Hypothalamus (tissue), 51 donors: Measurements from ENCODE around the gene SMIM43.
"Not testable (repeated sequence)": the region's sequence is repeated elsewhere in the genome, so short reads cannot be mapped to it uniquely, and the experiment has no call there.

Source experiments
- DNase-seq, 51 donors: peaks; one replicate each; lab custom pipeline; 2025; lab: John Stamatoyannopoulos, UW

SMIM43 gene

DNA sequence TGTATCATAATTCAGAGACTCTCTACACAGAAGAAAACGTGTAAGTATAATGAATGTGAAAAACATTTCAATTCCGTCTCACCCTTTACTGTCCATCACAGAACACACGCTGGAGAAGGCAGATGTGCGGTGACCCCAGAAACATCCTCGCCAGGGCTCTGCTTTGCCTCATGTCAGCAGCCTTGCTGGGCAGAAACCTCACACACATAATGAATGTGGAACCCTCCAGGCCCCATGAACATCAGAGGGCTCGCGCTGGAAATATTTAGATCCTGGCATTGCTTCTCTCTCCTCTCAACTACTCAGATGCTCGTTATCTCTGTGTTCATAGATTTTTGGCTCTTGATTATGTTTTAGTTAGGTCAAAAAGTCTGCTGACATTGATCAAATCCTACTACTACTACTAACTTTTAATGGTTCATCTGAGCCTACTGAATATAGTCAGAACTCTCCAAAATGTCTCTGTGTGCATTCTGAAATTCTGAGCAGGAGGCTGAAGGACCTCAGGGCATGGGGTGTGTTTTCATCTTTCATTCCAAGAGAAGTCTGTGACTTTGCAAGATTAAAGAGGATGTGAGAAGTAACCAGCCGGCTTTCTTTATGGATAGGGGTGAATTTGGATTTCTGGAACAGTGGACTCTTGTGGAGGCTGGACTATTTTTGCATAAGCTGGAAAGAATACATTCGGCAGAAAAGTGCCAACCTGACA lies 27.0 kb downstream of the SMIM43 start:
- DNase-seq = no peak

DNA sequence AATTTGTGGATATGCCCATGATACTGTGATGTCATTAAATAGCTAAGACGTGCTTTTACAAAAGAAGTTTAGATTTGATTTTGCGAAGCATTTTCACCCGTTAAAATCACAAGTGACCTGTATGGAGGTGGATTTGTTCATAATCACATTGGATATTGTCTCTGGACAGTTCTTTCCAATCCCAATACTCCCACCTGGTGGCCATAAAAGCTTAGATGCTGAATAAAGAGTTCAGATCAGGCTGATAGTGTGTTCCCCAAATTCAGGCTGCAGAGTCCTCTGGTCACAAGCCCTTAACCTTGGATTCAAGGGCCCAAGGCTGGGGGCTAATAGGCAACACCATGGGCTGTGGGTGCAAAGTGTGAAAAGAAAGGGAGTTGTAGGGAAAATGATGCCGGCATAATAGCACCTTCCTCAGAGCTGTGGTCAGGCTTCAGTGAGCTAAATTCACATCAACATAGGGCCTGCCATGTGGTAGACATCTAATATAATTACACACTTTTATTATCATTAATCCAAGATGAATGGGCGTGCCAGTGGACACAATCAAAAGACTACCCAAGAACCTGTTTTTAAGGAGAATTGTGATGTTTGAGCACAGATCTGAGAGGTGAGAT lies 28.1 kb downstream of the SMIM43 start:
- DNase-seq = peak in 9 of 51 donors; percentile 1 to 14 (median 4)

DNA sequence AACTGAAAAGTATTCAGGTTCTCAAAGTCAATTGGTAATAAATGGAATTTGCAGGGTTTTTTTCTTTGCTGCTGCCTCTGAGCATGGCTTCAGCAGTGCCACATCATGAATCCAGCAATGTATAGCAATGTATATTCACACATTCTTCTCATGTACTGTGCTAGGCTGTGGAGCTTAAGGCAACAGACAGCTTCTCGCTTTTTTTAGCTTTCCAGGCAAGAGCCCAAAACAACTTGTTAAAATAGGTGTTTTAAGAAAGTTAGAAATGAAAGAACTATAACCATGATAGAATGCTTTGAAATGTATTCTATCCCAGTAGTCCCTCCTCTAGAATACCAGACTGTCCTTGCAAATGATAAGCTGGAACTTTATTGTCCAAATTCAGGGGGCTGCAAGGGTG lies 30.4 kb downstream of the SMIM43 start:
- no peak for DNase-seq

DNA sequence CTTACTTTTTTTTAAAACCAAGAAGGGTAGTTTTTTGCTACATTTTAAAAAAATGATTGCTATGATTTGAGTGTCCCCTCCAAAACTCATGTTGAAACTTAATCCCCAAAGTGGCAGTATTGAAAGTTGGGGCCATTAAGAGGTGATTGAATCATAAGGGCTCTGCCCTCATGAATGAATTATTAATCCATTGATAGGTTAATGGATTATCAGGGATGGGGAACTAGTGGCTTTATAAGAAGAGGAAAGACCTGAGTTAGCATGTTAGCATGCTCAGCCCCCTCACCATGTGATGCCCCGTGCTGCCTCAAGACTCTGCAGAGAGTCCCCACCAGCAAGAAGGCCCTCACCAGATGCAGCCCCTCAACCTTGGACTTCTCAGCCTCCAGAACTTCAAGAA lies 31.0 kb downstream of the SMIM43 start:
- no peak for DNase-seq

DNA sequence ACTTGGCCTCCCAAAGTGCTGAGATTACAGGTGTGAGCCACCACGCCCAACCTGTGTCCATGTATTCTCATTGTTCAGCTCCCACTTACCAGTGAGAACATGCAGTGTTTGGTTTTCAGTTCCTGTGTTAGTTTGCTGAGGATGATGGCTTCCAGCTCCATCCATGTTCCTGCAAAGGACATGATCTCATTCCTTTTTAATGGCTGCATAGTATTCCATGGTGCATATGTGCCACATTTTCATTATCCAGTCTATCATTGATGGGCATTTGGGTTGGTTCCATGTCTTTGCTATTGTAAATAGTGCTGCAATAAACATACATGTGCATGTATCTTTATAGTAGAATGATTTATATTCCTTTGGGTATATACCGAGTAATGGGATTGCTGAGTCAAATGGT lies 35.2 kb downstream of the SMIM43 start:
- DNase-seq = not testable (repeated sequence)

DNA sequence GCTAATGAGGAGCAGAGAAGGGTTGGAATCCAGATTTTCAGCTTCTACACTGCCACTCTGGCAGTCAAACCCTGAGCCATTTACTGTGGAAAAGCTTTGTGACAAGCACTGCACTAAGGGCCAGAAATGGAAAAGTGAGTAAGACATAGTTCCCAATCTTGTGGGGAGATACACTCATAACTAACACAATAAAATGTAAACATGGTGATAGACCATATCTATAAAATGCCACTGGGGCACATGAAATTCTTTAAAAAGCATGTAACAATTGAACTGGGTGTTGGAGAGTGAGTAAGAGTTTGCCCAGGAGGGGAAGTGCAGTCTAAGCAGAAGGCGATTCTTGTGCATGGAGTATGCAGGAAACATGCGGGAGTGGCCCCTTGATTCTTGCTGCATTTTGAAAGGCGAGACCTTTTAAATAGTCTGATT lies 36.2 kb downstream of the SMIM43 start:
- DNase-seq = no peak

DNA sequence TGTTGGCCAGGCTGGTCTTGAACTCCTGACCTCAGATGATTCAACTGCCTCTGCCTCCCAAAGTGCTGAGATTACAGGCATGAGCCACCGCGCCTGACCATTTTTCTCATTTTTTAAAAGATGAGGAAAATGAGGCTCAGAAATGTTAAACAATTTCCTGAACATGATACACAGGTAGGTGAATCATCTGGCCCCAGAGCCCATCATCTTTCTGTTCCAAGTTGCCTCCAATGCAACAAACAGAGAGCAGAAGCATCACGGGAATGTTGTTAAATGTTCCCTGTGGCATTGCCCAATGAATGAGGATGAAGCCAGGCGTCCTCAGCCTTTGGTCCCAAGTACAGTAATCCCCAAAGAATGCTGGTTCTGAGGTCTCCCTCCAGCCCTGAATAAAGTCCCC lies 36.9 kb downstream of the SMIM43 start:
- DNase-seq = no peak

DNA sequence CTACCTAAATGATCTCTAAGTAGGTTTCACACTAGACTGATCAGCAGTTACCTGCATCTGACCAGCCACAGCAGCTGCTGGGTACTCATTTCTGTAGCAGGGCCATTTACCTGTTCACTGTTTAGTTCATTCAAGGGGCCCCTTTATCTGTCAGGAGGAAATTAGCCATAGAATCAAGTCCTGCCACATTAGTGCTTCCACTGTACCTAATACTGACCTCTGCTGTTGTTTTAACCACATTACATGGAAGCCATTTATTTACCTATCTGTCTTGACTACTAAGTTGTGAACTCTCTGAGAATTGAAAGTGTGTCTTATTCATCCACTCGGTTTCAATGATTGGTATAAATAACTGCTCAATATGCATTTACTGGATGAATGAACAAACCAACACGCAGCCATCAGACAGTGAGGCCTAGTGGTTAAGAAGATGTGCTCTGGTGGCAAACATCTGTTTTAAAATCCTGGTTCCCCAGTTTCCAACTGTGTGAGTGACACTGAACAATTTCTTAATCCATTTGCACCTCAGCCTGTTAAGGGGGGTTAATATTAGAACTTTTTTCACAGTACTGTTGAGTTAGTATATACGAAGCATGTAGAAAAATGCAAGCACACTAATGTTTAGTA lies 38.2 kb downstream of the SMIM43 start:
- peak in 2 of 51 donors; percentile 6 to 28 for DNase-seq

DNA sequence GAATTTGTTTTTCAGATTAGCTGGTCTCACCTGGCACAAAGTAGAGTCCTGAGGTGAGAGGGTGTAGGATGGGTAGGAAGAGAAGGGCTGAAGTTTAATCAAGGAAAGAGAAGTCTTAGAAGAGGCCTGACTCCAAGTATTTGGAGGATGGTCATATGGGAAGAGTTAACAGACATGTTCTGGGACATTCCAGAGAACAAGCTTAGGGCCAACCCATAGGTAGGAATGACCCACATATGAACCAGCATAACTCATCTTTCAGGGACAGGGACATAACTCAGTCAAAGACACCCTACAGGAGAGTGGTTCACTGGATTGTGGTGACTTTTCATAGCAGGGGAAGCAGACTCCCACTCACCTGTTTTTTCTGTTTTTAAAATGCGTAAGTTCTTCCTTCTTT lies 40.3 kb downstream of the SMIM43 start:
- DNase-seq = no peak

DNA sequence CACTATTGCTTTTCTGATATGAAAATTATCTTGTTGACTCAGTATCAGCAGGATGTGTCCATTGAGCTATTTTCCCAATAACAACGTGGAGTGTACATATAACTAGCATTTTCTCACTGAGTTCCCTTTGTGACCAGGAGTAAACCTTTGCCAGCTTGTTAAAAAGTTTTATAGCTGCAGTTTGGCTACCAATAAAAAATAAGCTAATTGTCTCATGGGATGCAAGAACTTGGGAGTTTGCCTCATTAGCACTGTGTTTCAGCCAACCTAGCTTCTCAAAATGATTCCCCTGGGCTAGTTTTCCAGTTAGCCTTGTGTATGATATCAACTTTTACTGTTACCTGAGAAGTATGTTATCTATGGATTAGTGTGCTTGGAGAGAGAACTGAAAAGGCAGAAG lies 43.3 kb downstream of the SMIM43 start:
- no peak for DNase-seq

DNA sequence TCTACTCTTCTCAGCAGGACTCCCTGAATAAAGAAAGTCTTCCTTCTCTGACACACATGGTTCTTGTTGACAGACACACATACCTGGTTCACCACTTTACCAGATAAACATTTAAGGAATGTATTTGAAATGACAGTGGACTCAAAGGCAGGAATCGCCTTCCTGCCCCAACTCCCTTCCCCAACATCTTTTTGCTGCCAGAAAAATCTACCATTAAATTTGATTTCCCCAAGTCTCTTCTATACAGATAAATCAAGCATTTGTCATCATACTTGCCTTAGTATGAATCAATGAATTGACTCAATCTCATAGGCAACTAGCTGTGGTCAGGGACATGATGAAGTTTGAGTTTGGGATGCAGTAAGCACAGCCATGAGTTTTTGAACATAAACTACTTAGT lies 44.9 kb downstream of the SMIM43 start:
- no peak for DNase-seq

DNA sequence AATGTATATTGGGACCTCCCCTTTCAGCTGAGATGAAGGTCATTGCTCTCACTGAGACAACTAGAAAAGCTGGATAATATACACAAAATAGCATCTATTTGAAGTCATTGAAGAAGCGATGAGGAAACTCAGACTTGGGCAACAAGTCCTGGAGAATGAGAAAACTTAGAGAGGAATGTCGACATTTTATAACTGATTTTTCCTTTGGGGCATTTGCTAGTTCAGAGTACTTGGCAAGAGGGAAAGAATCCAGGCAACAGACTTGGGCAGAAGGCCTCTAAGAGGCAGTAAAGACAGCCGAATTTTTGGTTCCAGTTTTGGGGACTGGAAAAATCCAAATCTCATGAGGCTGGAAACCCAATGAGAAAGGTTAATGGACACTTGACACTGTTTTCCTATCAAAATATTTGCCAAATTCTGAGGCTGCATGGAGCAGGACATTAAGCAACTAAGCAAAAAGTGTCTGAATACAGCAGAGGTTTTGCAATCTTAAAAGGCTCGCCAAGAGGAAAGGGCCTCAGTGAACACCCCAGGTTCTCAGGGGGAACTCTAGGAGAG lies 47.2 kb downstream of the SMIM43 start:
- no peak for DNase-seq

DNA sequence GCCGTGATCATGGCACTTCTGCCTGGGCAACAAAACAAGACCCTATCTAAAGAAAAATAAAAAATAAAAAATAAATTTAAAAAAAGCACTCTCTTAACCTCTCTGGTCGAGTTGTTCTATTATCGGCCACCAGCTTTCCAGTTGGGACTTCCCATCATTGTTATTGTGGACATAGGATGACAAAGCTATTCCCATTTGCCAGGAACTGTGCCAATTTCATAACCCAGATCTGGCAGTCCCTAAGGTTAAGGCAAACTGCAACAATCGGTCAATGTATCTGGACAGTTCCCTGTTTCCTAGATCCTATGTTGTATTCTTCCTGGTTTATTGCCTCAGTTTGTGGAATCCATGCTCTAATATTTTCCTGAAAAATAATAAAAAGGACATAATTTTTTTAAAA lies 50.4 kb downstream of the SMIM43 start:
- no peak for DNase-seq

DNA sequence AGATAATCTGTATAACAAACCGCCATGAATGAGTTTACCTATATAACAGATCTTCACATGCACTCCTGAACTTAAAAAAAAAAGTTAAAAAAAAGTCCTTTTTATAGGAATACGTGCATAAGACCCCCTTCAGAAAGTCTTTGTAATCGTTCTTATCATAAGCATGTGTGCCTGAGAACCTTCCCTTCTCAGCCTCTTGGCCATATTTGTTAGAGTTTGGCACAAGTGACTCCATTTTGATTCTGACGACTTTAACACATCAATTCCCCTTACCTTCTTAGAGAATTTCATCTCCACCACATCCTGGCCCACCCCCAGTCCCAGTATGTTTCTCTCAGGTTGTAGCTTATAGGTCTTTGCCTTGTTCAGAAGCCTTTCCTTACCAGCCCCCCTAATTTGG lies 52.2 kb downstream of the SMIM43 start:
- no peak for DNase-seq

DNA sequence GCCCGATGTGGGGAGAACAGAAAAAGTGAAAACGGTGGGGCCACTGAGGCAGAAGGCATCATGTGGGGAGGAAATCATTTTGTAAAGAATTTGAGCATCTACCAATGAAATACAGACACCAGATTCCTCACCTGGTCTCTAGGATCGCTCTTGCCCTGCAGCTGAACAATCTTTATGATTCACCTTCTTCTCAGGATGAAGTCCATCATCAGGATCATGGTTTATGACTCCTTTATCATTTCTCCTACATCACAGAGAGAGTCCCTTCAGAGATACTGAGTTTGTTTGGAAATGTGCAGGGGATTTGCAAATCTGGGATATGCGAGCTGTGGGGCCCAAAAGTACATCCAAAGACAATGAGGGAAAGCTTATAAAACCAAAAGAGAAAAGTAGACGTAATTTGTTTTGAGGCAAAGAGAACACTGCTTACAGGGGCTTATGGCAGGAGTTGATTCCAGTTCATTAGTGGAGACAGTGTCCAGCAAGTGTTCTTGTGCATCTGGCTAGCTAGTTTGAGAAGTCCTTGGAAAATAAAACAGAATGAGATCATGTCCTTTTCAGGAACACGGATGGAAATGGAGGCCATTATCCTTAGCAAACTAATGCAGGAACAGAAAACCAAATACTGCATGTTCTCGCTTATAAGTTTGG lies 52.8 kb downstream of the SMIM43 start:
- no peak for DNase-seq

DNA sequence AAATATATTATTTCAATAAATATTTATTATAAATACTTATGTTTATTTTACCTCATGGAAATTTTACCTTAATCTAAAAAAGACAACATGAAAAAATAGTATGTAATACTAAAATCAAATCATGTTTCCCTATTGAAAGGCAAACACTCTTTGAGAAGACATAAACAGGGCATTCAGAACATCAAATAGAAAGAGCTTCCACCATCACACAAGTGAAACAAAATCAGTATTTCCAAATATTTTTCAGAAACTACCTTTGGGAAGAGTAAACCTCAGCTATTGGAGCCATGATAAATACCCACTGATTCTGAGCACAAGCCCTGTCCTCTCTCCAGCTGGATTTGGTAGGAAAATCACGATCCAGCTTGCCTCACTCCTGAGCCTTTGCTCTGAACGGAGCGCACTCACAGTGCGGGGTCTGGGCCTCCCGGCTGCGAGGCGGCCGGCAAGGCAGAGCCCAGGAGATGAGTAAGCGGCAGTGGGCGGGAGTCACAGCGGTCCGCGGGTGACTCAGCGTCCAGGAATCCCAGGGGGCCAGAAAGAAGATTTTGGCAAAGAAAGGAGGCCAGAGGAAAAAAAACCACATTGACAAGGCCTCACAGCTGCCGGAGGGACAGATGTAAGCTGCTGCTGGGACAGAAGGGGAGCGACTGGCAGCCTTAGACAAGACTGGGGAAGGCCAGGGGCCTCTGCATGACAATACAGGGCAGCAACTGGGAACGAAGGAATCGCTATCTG lies 53.5 kb downstream of the SMIM43 start:
- peak in 48 of 51 donors; percentile 3 to 79 (median 30) for DNase-seq

DNA sequence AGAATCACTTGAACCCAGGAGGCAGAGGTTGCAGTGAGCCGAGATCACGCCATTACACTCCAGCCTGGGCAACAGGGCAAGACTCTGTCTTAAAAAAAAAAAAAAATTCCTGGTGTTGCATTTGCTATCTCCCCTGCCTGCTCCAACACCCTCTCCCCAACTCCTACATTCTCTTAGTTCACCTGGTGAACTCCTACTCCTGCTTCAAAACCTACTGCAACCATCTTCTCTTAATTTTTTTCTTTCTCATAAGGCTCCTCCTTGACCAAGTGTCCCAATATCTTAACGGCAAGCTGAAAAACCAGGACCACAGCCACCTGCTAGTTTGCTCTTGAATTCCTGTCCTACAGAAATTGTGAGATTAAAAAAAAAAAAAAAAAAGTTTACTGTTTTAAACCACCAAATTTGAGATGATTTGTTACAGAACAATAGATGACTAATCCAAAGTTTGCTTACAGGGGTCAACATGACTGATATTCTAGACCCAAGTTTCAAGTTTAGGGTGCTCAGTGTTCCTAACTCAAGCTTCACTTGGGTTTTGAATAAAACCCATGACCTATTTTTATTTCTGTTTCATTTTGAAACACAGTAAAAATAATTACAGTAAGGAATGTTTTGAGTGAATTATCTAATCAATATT lies 55.1 kb downstream of the SMIM43 start:
- DNase-seq = no peak
